Measurements from ENCODE around the gene MTX1. TPM values are rescaled to one million over a fixed set of nuclear protein-coding genes. Genes with fewer than 3 reads are reported as not detected.

Gene MTX1
- total and polyA plus RNA-seq, 2 experiments from 2014 or later = 77.7 to 106 TPM

DNA sequence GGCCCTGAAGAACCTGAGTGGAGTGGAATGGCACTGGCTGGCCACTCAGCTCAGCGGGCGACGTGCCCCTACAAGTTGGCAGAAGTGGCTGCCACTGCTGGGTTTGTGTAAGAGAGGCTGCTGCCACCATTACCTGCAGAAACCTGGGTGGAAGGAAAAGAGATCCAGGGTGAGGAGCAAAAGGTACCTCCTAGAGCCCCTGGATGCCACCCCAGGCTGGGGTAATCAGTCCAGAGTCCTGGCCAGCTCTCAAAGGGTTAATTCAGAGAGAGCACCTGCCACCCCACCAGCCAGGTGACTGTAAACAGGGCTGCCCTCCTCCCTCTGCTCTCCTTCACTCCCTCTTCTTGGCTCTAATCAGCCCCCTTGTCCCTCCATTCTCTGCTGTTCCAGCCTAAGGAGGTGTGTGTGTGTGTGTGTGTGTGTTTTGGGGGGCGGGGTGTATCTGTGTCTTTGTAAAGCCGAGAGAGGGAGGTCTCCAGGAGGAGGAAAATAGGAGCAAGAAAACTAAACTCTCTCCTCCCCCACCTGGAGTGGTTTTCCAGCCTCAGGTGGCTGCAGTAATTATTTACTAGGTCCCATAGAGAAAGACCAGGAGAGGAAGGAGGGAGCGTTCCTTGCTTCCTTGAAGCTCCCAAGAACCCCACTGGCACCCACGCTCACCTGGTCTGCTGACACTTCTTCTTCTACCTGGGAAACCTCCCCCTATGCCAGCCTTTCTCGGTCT is 22.3 kb upstream of the MTX1 start (continued):
- TF ChIP-seq, protein P1, sequence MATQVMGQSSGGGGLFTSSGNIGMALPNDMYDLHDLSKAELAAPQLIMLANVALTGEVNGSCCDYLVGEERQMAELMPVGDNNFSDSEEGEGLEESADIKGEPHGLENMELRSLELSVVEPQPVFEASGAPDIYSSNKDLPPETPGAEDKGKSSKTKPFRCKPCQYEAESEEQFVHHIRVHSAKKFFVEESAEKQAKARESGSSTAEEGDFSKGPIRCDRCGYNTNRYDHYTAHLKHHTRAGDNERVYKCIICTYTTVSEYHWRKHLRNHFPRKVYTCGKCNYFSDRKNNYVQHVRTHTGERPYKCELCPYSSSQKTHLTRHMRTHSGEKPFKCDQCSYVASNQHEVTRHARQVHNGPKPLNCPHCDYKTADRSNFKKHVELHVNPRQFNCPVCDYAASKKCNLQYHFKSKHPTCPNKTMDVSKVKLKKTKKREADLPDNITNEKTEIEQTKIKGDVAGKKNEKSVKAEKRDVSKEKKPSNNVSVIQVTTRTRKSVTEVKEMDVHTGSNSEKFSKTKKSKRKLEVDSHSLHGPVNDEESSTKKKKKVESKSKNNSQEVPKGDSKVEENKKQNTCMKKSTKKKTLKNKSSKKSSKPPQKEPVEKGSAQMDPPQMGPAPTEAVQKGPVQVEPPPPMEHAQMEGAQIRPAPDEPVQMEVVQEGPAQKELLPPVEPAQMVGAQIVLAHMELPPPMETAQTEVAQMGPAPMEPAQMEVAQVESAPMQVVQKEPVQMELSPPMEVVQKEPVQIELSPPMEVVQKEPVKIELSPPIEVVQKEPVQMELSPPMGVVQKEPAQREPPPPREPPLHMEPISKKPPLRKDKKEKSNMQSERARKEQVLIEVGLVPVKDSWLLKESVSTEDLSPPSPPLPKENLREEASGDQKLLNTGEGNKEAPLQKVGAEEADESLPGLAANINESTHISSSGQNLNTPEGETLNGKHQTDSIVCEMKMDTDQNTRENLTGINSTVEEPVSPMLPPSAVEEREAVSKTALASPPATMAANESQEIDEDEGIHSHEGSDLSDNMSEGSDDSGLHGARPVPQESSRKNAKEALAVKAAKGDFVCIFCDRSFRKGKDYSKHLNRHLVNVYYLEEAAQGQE (IDR thresholded peaks at IDR 0.05; ENCODE audit: unreplicated experiment) = no peak

DNA sequence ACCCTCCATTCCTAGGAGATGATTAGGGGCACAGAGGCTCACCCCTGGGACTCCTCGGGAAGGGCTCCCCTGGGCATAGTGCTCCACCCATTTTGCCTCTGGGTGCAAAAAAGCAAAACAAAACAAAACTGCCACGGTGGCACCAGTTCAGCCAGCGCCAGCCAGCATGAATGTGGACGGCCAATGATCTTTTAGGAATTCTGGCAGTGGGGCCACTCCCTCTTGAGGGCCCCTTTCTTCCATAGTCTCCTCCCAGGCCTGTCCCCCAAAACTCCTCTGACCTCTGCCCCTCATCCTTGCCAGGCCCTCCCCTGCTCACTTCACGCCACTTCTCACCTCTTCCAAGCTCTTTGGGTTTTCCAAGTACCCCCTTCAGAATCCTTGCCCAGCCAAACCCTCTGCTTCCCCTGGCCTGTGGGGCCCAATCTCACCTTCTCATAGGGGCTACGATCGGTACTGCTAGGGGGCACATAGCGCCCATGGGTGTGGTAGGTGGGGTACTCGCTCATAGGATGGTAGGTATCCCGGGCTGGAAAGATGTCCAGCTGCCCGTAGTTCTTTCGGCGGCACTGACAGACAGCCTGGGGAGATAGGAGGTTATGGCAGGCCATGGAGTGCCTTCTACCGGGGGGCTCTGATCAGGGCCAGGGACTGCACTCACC is 21.6 kb upstream of the MTX1 start:
- H3K27ac Mint-ChIP-seq = no peak overlapping the region
- H3K4me2 ChIP-seq = 0 out of 2 replicates have a peak overlapping the region, but pooled peaks have one; percentile 43
- ATAC-seq = no peak; the same call in 2 of the 3 replicates
- TF ChIP-seq STAT1 (IDR thresholded peaks at IDR 0.05; ENCODE audit: unreplicated experiment) (no peak), POLR2AphosphoS5 (IDR thresholded peaks at IDR 0.05; ENCODE audit: low read depth) (no peak), EZH2 (IDR thresholded peaks at IDR 0.05; ENCODE audit: low read depth, unreplicated experiment) (no peak), NANOG (IDR thresholded peaks at IDR 0.05; ENCODE audit: borderline replicate concordance) (no peak), CREB1 (CRISPR knock-in tag; IDR thresholded peaks at IDR 0.05; ENCODE audit: low read depth) (no peak), JUNB (IDR thresholded peaks at IDR 0.05; ENCODE audit: unreplicated experiment) (no peak), EZH2phosphoT487 (IDR thresholded peaks at IDR 0.05; ENCODE audit: unreplicated experiment) (no peak), ZNF114 (CRISPR knock-in tag; IDR thresholded peaks at IDR 0.05) (no peak), ZNF331 (CRISPR knock-in tag; IDR thresholded peaks at IDR 0.05; ENCODE audit: low read depth) (no peak)
- TF ChIP-seq, protein P2, sequence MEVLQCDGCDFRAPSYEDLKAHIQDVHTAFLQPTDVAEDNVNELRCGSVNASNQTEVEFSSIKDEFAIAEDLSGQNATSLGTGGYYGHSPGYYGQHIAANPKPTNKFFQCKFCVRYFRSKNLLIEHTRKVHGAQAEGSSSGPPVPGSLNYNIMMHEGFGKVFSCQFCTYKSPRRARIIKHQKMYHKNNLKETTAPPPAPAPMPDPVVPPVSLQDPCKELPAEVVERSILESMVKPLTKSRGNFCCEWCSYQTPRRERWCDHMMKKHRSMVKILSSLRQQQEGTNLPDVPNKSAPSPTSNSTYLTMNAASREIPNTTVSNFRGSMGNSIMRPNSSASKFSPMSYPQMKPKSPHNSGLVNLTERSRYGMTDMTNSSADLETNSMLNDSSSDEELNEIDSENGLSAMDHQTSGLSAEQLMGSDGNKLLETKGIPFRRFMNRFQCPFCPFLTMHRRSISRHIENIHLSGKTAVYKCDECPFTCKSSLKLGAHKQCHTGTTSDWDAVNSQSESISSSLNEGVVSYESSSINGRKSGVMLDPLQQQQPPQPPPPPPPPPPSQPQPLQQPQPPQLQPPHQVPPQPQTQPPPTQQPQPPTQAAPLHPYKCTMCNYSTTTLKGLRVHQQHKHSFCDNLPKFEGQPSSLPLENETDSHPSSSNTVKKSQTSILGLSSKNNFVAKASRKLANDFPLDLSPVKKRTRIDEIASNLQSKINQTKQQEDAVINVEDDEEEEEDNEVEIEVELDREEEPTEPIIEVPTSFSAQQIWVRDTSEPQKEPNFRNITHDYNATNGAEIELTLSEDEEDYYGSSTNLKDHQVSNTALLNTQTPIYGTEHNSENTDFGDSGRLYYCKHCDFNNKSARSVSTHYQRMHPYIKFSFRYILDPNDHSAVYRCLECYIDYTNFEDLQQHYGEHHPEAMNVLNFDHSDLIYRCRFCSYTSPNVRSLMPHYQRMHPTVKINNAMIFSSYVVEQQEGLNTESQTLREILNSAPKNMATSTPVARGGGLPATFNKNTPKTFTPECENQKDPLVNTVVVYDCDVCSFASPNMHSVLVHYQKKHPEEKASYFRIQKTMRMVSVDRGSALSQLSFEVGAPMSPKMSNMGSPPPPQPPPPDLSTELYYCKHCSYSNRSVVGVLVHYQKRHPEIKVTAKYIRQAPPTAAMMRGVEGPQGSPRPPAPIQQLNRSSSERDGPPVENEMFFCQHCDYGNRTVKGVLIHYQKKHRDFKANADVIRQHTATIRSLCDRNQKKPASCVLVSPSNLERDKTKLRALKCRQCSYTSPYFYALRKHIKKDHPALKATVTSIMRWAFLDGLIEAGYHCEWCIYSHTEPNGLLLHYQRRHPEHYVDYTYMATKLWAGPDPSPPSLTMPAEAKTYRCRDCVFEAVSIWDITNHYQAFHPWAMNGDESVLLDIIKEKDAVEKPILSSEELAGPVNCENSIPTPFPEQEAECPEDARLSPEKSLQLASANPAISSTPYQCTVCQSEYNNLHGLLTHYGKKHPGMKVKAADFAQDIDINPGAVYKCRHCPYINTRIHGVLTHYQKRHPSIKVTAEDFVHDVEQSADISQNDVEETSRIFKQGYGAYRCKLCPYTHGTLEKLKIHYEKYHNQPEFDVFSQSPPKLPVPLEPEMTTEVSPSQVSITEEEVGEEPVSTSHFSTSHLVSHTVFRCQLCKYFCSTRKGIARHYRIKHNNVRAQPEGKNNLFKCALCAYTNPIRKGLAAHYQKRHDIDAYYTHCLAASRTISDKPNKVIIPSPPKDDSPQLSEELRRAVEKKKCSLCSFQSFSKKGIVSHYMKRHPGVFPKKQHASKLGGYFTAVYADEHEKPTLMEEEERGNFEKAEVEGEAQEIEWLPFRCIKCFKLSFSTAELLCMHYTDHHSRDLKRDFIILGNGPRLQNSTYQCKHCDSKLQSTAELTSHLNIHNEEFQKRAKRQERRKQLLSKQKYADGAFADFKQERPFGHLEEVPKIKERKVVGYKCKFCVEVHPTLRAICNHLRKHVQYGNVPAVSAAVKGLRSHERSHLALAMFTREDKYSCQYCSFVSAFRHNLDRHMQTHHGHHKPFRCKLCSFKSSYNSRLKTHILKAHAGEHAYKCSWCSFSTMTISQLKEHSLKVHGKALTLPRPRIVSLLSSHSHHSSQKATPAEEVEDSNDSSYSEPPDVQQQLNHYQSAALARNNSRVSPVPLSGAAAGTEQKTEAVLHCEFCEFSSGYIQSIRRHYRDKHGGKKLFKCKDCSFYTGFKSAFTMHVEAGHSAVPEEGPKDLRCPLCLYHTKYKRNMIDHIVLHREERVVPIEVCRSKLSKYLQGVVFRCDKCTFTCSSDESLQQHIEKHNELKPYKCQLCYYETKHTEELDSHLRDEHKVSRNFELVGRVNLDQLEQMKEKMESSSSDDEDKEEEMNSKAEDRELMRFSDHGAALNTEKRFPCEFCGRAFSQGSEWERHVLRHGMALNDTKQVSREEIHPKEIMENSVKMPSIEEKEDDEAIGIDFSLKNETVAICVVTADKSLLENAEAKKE (CRISPR knock-in tag; IDR thresholded peaks at IDR 0.05) = no peak
- TF ChIP-seq, protein P3, sequence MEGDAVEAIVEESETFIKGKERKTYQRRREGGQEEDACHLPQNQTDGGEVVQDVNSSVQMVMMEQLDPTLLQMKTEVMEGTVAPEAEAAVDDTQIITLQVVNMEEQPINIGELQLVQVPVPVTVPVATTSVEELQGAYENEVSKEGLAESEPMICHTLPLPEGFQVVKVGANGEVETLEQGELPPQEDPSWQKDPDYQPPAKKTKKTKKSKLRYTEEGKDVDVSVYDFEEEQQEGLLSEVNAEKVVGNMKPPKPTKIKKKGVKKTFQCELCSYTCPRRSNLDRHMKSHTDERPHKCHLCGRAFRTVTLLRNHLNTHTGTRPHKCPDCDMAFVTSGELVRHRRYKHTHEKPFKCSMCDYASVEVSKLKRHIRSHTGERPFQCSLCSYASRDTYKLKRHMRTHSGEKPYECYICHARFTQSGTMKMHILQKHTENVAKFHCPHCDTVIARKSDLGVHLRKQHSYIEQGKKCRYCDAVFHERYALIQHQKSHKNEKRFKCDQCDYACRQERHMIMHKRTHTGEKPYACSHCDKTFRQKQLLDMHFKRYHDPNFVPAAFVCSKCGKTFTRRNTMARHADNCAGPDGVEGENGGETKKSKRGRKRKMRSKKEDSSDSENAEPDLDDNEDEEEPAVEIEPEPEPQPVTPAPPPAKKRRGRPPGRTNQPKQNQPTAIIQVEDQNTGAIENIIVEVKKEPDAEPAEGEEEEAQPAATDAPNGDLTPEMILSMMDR (conservative IDR thresholded peaks at IDR 0.05; ENCODE audit: low read depth in 2 of 2) = no peak

More for the DNA sequence above, 21.6 kb upstream of the MTX1 start:
- Histone ChIP-seq H3F3A (replicated peaks; ENCODE audit: low read depth) (0 out of 2 replicates have a peak, but pooled peaks cover 3% of the 10 kb centered on the region), H3K4me1 (ENCODE audit: insufficient read depth) (peaks cover 17% of the 10 kb centered on the region), H3K27me3 (ENCODE audit: insufficient read depth) (no peaks in the 10 kb centered on the region), H3K9me2 (ENCODE audit: insufficient read depth) (no peaks in the 10 kb centered on the region), H3K4me3 (no peak overlapping the region), H3K79me2 (replicated peaks; ENCODE audit: insufficient read depth) (no peaks in the 10 kb centered on the region), H3K27ac (ENCODE audit: low read depth) (no peak overlapping the region), H3K36me3 (ENCODE audit: insufficient read depth) (no peaks in the 10 kb centered on the region), H4K20me1 (replicated peaks; ENCODE audit: insufficient read depth) (no peaks in the 10 kb centered on the region), H2AFZ (no peak overlapping the region)
- 0 out of 3 replicates have a peak, but pooled peaks cover 2% of the 10 kb centered on the region for H3K9me3 Mint-ChIP-seq
- peaks cover 16% of the 10 kb centered on the region for H3K36me3 Mint-ChIP-seq (ENCODE audit: low read depth)
- peaks cover 22% of the 10 kb centered on the region for H3K27me3 Mint-ChIP-seq (ENCODE audit: insufficient read depth, low read depth, poor library complexity)
- H3K4me3 Mint-ChIP-seq = peak overlapping the region; percentile 12; the same call in 1 of the 3 replicates
- peaks cover 31% of the 10 kb centered on the region for H3K4me1 Mint-ChIP-seq
- DNase-seq (ENCODE audit: low spot score) = no peak
